AG10803 (cell line): ENCODE results near the gene SIGLEC1.

Source experiments
- DNase-seq: peaks from one replicate; pipeline ENCODE4 v3.0.0; 2010; ENCODE audit warnings: low read depth
- H3K4me3 ChIP-seq: 2 replicates; pipeline ENCODE4 v1.5.1; 2011; ENCODE audit warnings: mild to moderate bottlenecking, low read length, control low read depth
- TF ChIP-seq, protein P1 (sequence below): conservative IDR thresholded peaks from 2 replicates; pipeline ENCODE4 v1.5.1; 2011; ENCODE audit warnings: mild to moderate bottlenecking, low read length, control low read depth, inconsistent platforms

SIGLEC1 gene

DNA sequence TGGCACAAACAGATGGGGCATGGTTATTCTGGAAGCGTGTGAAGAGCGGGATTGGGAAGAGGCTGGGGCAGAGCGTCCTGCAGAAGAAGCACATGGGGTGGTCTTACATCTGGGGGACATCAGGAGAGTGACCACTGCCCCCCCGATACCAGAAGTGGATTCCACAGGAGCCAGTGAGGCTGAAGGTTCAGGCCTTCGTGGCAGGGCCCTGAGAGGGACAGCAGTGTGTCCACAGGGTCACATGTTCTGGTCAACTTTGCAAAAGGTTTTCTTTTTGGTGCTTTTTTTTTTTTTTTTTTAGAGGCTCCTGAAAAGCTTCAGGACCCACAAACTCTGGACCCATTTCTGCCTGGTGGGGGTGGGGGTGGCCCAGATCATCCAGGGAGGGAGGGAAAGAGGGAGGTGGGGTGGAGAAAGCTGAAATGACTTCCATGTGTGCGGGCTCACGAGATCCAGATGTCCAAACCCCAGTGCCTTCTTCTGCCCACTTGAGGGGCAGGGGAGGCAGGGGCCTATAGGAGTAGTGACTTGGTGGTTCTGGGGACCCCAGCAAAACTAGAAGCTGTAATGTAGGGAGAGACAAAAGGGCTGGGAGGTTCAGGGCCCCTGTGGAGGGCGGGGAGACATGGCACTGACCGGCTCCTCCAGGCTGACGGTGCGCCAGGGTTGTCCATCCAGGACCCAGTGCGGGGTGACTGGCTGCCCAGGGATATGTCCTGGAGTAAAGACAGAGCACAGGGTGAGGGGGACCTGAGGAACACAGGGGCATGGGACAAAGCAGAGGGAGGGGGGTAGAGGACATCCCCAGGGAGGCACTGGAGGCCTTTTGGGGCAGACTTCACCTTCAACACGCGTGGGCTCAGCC is 33.3 kb downstream of the SIGLEC1 start:
- TF ChIP-seq, protein P1, sequence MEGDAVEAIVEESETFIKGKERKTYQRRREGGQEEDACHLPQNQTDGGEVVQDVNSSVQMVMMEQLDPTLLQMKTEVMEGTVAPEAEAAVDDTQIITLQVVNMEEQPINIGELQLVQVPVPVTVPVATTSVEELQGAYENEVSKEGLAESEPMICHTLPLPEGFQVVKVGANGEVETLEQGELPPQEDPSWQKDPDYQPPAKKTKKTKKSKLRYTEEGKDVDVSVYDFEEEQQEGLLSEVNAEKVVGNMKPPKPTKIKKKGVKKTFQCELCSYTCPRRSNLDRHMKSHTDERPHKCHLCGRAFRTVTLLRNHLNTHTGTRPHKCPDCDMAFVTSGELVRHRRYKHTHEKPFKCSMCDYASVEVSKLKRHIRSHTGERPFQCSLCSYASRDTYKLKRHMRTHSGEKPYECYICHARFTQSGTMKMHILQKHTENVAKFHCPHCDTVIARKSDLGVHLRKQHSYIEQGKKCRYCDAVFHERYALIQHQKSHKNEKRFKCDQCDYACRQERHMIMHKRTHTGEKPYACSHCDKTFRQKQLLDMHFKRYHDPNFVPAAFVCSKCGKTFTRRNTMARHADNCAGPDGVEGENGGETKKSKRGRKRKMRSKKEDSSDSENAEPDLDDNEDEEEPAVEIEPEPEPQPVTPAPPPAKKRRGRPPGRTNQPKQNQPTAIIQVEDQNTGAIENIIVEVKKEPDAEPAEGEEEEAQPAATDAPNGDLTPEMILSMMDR: no peak
- DNase-seq: peak; percentile 78
- H3K4me3 ChIP-seq: peak overlapping the region; percentile 97

DNA sequence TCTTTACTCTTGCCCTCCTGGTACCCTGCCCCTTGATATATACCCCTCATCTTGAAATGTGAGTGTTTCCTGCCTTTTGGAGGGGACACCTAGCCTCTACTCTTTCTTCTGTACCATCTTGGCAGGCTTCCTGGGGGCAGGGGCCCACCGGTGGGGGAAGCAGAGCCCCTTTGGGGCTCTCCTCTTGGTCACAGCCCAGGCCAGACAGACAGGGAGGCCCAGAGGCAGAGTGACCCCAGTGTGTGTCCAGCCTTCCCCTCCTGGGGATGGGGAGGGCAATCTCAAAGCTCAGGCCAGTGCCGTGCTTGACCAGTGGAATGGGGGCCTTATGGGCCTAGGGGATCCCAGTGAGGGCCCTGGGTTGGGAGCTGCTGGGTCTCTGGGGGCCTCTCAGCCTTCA is 34.2 kb downstream of the SIGLEC1 start:
- DNase-seq: no peak
- TF ChIP-seq, protein P1: no peak
- H3K4me3 ChIP-seq: peak overlapping the region; percentile 9; the same call in 1 of the 2 replicates

DNA sequence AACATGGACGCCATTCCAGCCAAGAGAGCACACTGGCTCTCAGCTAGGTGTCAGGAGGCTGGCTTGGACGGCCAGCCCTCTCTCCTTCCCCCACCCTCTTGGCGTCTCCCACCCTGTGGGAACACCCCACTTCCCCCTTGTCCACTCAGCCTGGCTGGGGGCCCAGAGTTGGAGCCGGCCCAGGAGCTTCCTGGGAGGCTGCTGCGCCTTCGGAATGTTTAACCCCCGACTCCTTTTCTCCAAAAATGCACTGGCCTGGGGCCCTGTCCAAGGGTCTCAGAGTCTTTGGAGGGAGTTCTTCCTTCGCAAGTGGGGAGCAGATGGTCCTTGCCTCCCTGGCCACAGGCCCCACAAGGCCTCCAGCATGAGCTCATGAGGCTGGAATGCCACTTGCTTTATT is 34.7 kb downstream of the SIGLEC1 start:
- TF ChIP-seq, protein P1: no peak
- H3K4me3 ChIP-seq: peak overlapping the region; percentile 28; the same call in 1 of the 2 replicates
- peak; percentile 70 for DNase-seq

DNA sequence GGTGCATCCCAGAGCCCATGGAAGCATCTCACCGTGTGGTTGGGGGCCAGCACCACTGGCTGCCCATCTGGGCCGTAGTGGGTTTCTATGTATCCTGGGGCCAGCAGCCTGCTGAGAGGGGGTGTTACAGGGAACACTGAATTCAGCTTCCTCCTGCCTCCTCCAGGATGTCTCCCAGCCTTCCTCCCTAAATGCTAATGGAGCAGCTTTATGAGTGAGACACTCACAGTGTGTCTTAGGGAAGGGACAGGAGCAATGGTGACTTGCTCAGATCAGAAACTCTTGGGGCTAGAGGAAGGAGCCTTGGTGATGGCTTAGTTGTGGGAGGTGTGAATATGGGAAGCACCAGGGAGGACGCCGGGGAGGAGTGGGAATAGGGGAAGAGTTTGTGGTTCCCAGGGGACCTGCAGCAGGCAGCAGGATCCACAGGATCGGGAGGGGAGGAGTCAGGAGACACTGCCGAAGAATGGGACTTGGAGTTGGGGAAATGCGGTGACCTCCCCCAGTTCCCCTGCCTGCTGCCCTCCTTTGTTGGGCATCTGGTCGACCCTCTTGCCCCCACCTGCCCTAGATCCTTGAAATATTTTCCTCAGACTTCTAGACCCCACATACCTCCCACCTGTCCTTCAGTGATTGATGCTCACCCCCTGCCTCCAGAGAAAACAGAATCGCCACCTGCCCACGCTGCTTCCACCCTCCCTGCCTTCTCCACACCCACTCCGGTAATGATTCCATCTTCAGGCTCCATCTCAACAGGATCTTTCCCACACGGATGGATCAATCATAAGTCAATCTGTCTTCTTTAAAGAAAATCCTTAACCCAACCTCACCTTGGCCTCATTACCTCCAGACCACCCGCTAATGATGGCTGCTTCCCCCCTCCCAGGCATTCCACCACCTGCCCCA is 37.2 kb downstream of the SIGLEC1 start:
- no peak overlapping the region for H3K4me3 ChIP-seq
- TF ChIP-seq, protein P1: no peak
- DNase-seq: no peak

DNA sequence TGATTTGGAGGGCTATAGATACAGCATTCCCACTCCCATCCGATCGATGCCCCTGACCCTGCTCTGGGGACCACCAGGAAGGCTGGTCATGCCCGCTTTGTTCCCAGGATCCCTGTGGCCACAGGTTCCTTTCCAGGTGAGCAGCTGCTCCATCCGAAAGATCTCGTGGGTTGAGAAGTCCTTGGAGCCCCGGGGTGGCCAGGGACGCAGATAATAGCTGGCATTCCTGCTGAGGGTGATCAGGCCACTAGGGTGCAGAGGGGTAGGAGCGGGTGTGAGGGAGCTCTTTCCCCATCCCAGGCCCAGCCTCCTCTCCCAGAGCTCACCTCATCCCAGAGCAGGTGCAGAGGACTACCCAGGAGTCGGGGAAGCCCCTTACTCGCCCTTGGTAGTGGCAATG is 38.0 kb downstream of the SIGLEC1 start:
- DNase-seq: no peak
- TF ChIP-seq, protein P1: no peak
- no peak overlapping the region for H3K4me3 ChIP-seq

DNA sequence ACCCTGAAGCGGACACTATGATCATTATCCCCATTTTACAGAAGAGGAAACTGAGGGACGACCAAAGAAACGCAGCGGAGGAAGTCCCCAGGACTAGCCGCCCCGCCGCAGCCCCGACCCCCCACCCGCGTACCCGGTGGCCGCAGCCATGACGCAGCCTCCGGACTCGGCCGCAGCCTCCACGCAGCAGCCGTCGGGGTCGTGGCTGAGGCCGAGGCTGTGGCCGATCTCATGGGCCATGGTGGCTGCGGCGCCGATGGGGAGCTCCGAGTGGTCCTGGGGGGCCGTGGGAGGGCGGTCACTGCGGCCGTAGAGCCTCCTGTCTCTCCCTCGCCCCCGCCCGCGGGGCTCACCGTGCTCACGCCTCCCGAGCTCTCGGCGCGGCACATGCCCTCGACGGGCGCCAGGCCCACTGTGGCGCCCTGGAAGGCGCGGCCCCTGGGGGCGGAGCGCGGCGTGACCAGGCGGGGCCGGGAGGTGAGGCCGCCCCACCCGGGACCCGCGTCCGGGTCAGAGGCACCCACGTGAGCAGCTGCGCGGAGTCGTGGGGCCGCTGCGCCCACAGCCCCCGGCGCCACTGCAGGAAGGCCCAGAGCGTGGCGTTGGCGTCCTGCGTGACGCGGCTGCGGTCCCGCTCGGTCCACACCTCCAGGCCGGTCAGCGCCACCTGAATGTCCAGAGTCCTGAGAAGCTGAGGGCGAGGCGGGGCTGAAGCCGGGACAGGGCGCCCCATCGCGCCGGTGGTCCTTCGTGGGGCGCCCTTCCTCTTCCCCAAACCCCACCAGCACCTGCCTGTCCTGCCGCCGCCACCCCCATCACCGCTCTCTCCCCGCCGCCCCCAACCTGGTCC is 39.0 kb downstream of the SIGLEC1 start:
- DNase-seq: no peak

More for the DNA sequence above, 39.0 kb downstream of the SIGLEC1 start:
- H3K4me3 ChIP-seq: no peak overlapping the region
- TF ChIP-seq, protein P1: no peak
